Cardiac muscle cell (in vitro differentiated cells and primary cell): Measurements from ENCODE around the gene C1orf52. TPM values are rescaled to one million over a fixed set of nuclear protein-coding genes. Genes with fewer than 3 reads are reported as not detected.

Experiments
- DNase-seq, 2 donors: peaks; one replicate each; pipeline versions ENCODE4 v3.0.0 to v3.0.0-alpha.2; 2010 to 2017; ENCODE audit warnings: low read depth in 1 of 2, low spot score in 1 of 2
- H3K27ac ChIP-seq: fragments of 200-600 bp; sonication (generic); 2 replicates; pipeline ENCODE4 v1.5.1; 2016
- H3K27me3 ChIP-seq: fragments of 200-600 bp; sonication (generic); 2 replicates; pipeline ENCODE4 v1.6.0; 2016; ENCODE audit warnings: control low read depth
- H3K36me3 ChIP-seq: fragments of 200-600 bp; sonication (generic); 2 replicates; pipeline ENCODE4 v1.5.1; 2016; ENCODE audit warnings: control low read depth
- H3K4me1 ChIP-seq: fragments of 200-600 bp; sonication (generic); 2 replicates; pipeline ENCODE4 v1.8.1; 2017; ENCODE audit warnings: low read depth, mild to moderate bottlenecking, mixed run types
- H3K4me3 ChIP-seq: fragments of 200-600 bp; sonication (generic); 2 replicates; pipeline ENCODE4 v1.5.1; 2016; ENCODE audit warnings: mild to moderate bottlenecking
- H3K9me3 ChIP-seq: fragments of 200-600 bp; sonication (generic); 2 replicates; pipeline ENCODE4 v1.5.1; 2017; ENCODE audit warnings: low read depth, mild to moderate bottlenecking, control low read depth
- polyA plus RNA-seq: library from polyadenylated mRNA; unstranded; fragments of >200 nt; fragmentation: Nextera tagmentation; extraction: Ambion mirVana; gene quantifications from 2 replicates; pipeline ENCODE4 v1.2.1, GENCODE V29; 2016
- total RNA-seq: library from RNA; depleted of rRNA; stranded (reverse); fragments of >200 nt; gene quantifications from 2 replicates; pipeline ENCODE4 v1.2.3, GENCODE V29; 2016
- TF ChIP-seq, protein P1 (sequence below): IDR thresholded peaks from 2 replicates; pipeline ENCODE4 v1.5.1; 2012; ENCODE audit warnings: low read depth, mild to moderate bottlenecking, low read length

The C1orf52 gene
- total and polyA plus RNA-seq, 2 experiments from 2014 or later, result 63.4 to 82.1 TPM

GRCh38 chr1:85273397-85273796 is 13.9 kb upstream of the C1orf52 start:
- TF ChIP-seq, protein P1, sequence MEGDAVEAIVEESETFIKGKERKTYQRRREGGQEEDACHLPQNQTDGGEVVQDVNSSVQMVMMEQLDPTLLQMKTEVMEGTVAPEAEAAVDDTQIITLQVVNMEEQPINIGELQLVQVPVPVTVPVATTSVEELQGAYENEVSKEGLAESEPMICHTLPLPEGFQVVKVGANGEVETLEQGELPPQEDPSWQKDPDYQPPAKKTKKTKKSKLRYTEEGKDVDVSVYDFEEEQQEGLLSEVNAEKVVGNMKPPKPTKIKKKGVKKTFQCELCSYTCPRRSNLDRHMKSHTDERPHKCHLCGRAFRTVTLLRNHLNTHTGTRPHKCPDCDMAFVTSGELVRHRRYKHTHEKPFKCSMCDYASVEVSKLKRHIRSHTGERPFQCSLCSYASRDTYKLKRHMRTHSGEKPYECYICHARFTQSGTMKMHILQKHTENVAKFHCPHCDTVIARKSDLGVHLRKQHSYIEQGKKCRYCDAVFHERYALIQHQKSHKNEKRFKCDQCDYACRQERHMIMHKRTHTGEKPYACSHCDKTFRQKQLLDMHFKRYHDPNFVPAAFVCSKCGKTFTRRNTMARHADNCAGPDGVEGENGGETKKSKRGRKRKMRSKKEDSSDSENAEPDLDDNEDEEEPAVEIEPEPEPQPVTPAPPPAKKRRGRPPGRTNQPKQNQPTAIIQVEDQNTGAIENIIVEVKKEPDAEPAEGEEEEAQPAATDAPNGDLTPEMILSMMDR, result no peak
- no peak overlapping the region for H3K27ac ChIP-seq
- no peaks in the 10 kb centered on the region for H3K9me3 ChIP-seq
- no peak overlapping the region for H3K4me3 ChIP-seq
- DNase-seq, result no peak
- H3K27me3 ChIP-seq, result no peaks in the 10 kb centered on the region
- peaks cover 21% of the 10 kb centered on the region for H3K36me3 ChIP-seq
- H3K4me1 ChIP-seq, result peaks cover 5% of the 10 kb centered on the region

GRCh38 chr1:85268801-85269585 is 9.5 kb upstream of the C1orf52 start:
- H3K4me1 ChIP-seq, result no peaks in the 10 kb centered on the region
- TF ChIP-seq, protein P1, result no peak
- no peak overlapping the region for H3K27ac ChIP-seq
- H3K27me3 ChIP-seq, result no peaks in the 10 kb centered on the region
- no peaks in the 10 kb centered on the region for H3K9me3 ChIP-seq
- peaks cover 39% of the 10 kb centered on the region for H3K36me3 ChIP-seq
- DNase-seq, result no peak
- H3K4me3 ChIP-seq, result no peak overlapping the region

DNA sequence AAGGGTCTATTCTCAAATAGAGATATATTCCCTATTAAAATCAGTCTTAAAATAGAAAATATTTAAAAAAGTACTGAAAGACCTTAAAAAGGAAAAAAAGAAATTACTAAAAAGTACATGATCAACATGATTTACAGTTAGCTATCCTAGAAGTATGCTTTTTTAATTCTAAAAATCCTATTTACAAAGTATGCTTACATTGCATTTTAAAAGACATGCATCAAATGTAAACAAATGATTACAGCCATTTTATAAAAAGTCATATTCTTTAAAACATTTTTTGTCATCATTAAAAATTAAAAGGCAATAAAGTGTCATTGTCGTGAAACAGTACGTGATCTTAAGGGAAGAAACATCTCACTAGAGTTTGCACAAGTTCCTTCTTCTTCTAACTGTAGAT is 7.9 kb upstream of the C1orf52 start:
- Histone ChIP-seq H3K4me3 (no peak overlapping the region), H3K27ac (no peak overlapping the region), H3K4me1 (no peaks in the 10 kb centered on the region), H3K27me3 (no peaks in the 10 kb centered on the region), H3K9me3 (no peaks in the 10 kb centered on the region), H3K36me3 (peaks cover 39% of the 10 kb centered on the region)
- no peak for DNase-seq
- TF ChIP-seq, protein P1, result no peak

DNA sequence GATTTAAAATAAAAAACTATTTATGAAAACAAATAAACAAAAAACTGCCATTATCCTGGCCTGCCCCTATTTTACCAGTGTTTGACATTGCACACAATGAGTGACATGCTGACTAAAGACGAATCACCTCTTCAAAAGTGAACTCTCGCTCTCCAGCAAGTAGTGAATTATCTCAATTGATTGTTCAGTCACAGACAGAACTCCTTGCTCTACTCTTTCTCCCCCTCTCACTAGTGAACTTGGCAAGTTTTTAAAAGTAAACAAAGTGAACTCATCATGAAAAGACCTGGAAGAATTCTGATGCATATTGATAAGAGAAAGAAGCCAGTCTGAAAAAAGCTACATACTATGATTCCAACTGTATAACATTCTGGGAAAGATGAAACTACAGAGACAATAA is 4.7 kb upstream of the C1orf52 start:
- TF ChIP-seq, protein P1, result no peak
- H3K27me3 ChIP-seq, result no peaks in the 10 kb centered on the region
- no peak for DNase-seq

GRCh38 chr1:85262985-85263384 is 3.5 kb upstream of the C1orf52 start:
- H3K36me3 ChIP-seq, result peaks cover 15% of the 10 kb centered on the region
- peaks cover 7% of the 10 kb centered on the region for H3K4me1 ChIP-seq
- H3K4me3 ChIP-seq, result no peak overlapping the region
- no peaks in the 10 kb centered on the region for H3K9me3 ChIP-seq
- no peaks in the 10 kb centered on the region for H3K27me3 ChIP-seq
- TF ChIP-seq, protein P1, result no peak
- DNase-seq, result no peak
- H3K27ac ChIP-seq, result no peak overlapping the region

More for the DNA sequence above, 4.7 kb upstream of the C1orf52 start:
- Histone ChIP-seq H3K4me1 (no peaks in the 10 kb centered on the region), H3K9me3 (no peaks in the 10 kb centered on the region), H3K4me3 (no peak overlapping the region), H3K36me3 (peaks cover 22% of the 10 kb centered on the region), H3K27ac (no peak overlapping the region)
